HG02840 (cell line): ENCODE measurements around the gene INHBB.

Source experiments
- ATAC-seq: cut with Tn5 transposase; IDR thresholded peaks from one replicate; pipeline ENCODE4 v1.9.1; 2021; ENCODE audit warnings: mild to moderate bottlenecking, moderate library complexity, moderate number of reproducible peaks; ENCODE audit not compliant: unreplicated experiment, low FRiP score

The INHBB gene

GRCh38 chr2:120393456-120393855 is 47.5 kb downstream of the INHBB start:
- ATAC-seq, result no peak

GRCh38 chr2:120394764-120395163 is 48.8 kb downstream of the INHBB start:
- no peak for ATAC-seq

GRCh38 chr2:120395221-120396012 is 49.5 kb downstream of the INHBB start:
- ATAC-seq, result no peak

- no peak for ATAC-seq
These were observed 50.3 kb downstream of the INHBB start for GRCh38 chr2:120396013-120396860.

- no peak for ATAC-seq
These were observed 51.2 kb downstream of the INHBB start for GRCh38 chr2:120396861-120397811.

GRCh38 chr2:120398051-120398995 is 52.4 kb downstream of the INHBB start:
- ATAC-seq, result no peak

GRCh38 chr2:120398996-120399888 is 53.3 kb downstream of the INHBB start:
- no peak for ATAC-seq

GRCh38 chr2:120399889-120400240 is 53.9 kb downstream of the INHBB start:
- ATAC-seq, result no peak

GRCh38 chr2:120400551-120400950 is 54.6 kb downstream of the INHBB start:
- ATAC-seq, result no peak
